Loucy (cell line): ENCODE results near the gene TF.

Experiments
- CTCF ChIP-seq: fragments of 200-600 bp; sonication (generic); conservative IDR thresholded peaks from 2 replicates; pipeline ENCODE4 v1.5.1; 2014; ENCODE audit warnings: mild to moderate bottlenecking, antibody characterized with exemption, low read length
- EZH2phosphoT487 ChIP-seq: fragments of 200-600 bp; IDR thresholded peaks from 2 replicates; pipeline ENCODE4 v1.6.1; 2018; ENCODE audit warnings: antibody characterized with exemption, mild to moderate bottlenecking, moderate library complexity, borderline replicate concordance

GRCh38 chr3:133703915-133704314, 42.3 kb upstream of the TF start:
- TF ChIP-seq CTCF (no peak), EZH2phosphoT487 (no peak)
